Activated B cell treated with CpG ODN at 0.5 μM for 24 hours (primary cell): ENCODE data around the gene KCTD7. TPM values are rescaled to one million over a fixed set of nuclear protein-coding genes. Genes with fewer than 3 reads are reported as not detected.
"Not testable (repeated sequence)": the region's sequence is repeated elsewhere in the genome, so short reads cannot be mapped to it uniquely, and the experiment has no call there.

Experiments used
- ATAC-seq: fragments of 200-7000 bp; cut with Tn5 transposase; one replicate; pipeline ENCODE4 v1.10.0; 2021; ENCODE audit warnings: low read depth, mild to moderate bottlenecking, moderate library complexity
- CTCF ChIA-PET: fragments of 350-600 bp; sonication (Branson Sonifier 250); formaldehyde crosslinking; loops from one replicate; lab custom pipeline; 2021; ENCODE audit warnings: antibody characterized with exemption; lab: Charles Lee
- POLR2A ChIA-PET: fragments of 350-600 bp; sonication (Branson Sonifier 250); formaldehyde crosslinking; loops from one replicate; lab custom pipeline; 2021; ENCODE audit warnings: antibody characterized with exemption; lab: Charles Lee
- DNase-seq: peaks from one replicate; pipeline ENCODE4 v3.0.0; 2022
- H3K27ac Mint-ChIP-seq: one replicate; pipeline ENCODE4 v1.8.0; 2020; ENCODE audit warnings: mixed read lengths
- H3K27me3 Mint-ChIP-seq: one replicate; pipeline ENCODE4 v1.8.0; 2021; ENCODE audit warnings: mixed read lengths
- H3K36me3 Mint-ChIP-seq: one replicate; pipeline ENCODE4 v1.8.0; 2021; ENCODE audit warnings: low read depth, mixed read lengths
- H3K4me1 Mint-ChIP-seq: one replicate; pipeline ENCODE4 v1.8.0; 2021; ENCODE audit warnings: mixed read lengths
- H3K4me3 Mint-ChIP-seq: one replicate; pipeline ENCODE4 v1.8.0; 2020; ENCODE audit warnings: mild to moderate bottlenecking, mixed read lengths
- H3K9me3 Mint-ChIP-seq: one replicate; pipeline ENCODE4 v1.8.0; 2020; ENCODE audit warnings: mixed read lengths
- CTCF ChIP-seq: fragments of 200-600 bp; IDR thresholded peaks from one replicate; pipeline ENCODE4 v1.8.0; 2022; ENCODE audit warnings: antibody characterized with exemption, mild to moderate bottlenecking
- intact Hi-C: fragments of 100-400 bp; cut with micrococcal nuclease; formaldehyde crosslinking; loops from one replicate; pipeline ENCODE4 v1.15.1; 2024
- total RNA-seq: library from RNA; stranded (reverse); gene quantifications from 2 replicates; pipeline ENCODE4 v1.2.3, GENCODE V29; 2022

Gene KCTD7
- total RNA-seq, 1 donor from 2014 or later: 13.2 TPM

- no peak for TF ChIP-seq CTCF
- Mint-ChIP-seq H3K36me3 (no peaks in the 10 kb centered on the region), H3K27ac (no peak overlapping the region), H3K9me3 (no peaks in the 10 kb centered on the region), H3K27me3 (no peaks in the 10 kb centered on the region), H3K4me1 (no peaks in the 10 kb centered on the region), H3K4me3 (no peak overlapping the region)
- intact Hi-C loops: no loop called here
- CTCF ChIA-PET: no interaction called here
- DNase-seq: no peak
- ATAC-seq: no peak
- POLR2A ChIA-PET: no interaction called here
These were observed 11.4 kb upstream of the KCTD7 start for GRCh38 chr7:66617295-66617694.

GRCh38 chr7:66619341-66619948, 9.2 kb upstream of the KCTD7 start:
- ATAC-seq, DNase-seq, H3K27ac Mint-ChIP-seq, CTCF ChIA-PET, H3K27me3 Mint-ChIP-seq, H3K9me3 Mint-ChIP-seq, H3K4me3 Mint-ChIP-seq, H3K4me1 Mint-ChIP-seq, intact Hi-C loops, H3K36me3 Mint-ChIP-seq: not testable (repeated sequence)
- POLR2A ChIA-PET: interaction anchor here (0.6 kb wide), 1 partner anchor 119 kb away, joined by 8 read pairs; no protein-coding TSS in a partner anchor

GRCh38 chr7:66626331-66626934, 2.2 kb upstream of the KCTD7 start:
- ATAC-seq: no peak

GRCh38 chr7:66627151-66627681, 1.5 kb upstream of the KCTD7 start:
- Mint-ChIP-seq H3K4me1 (peaks cover 34% of the 10 kb centered on the region), H3K9me3 (no peaks in the 10 kb centered on the region), H3K36me3 (peaks cover 2% of the 10 kb centered on the region), H3K27me3 (no peaks in the 10 kb centered on the region), H3K27ac (peak overlapping the region; percentile 76), H3K4me3 (peak overlapping the region; percentile 79)
- no peak for TF ChIP-seq CTCF
- intact Hi-C loops: no loop called here
- CTCF ChIA-PET: interaction anchor here (0.9 to 2.0 kb wide), 2 partner anchors 70 to 597 kb away, joined by 4 to 7 read pairs; no protein-coding TSS in a partner anchor
- ATAC-seq (no peak), DNase-seq (no peak)
- POLR2A ChIA-PET: interaction anchor here (0.7 to 3.8 kb wide), 7 partner anchors 9 to 289 kb away, joined by 3 to 32 read pairs (median 6); partner anchors contain the start of gene RABGEF1

More at GRCh38 chr7:66626331-66626934, 2.2 kb upstream of the KCTD7 start:
- intact Hi-C loops: no loop called here
- H3K9me3 Mint-ChIP-seq: no peaks in the 10 kb centered on the region
- peaks cover 2% of the 10 kb centered on the region for H3K36me3 Mint-ChIP-seq
- no peak for DNase-seq
- ChIA-PET CTCF (interaction anchor here (0.9 kb wide), 1 partner anchor 596 kb away, joined by 4 read pairs; no protein-coding TSS in a partner anchor), POLR2A (interaction anchor here (3.8 kb wide), 1 partner anchor 28 kb away, joined by 32 read pairs; no protein-coding TSS in a partner anchor)
- no peaks in the 10 kb centered on the region for H3K27me3 Mint-ChIP-seq
- no peak overlapping the region for H3K4me3 Mint-ChIP-seq
- H3K27ac Mint-ChIP-seq: peak overlapping the region; percentile 76
- TF ChIP-seq CTCF: no peak
- peaks cover 26% of the 10 kb centered on the region for H3K4me1 Mint-ChIP-seq

- Mint-ChIP-seq H3K9me3 (no peaks in the 10 kb centered on the region), H3K4me3 (peak overlapping the region; percentile 92), H3K27ac (peak overlapping the region; percentile 91), H3K27me3 (no peaks in the 10 kb centered on the region), H3K36me3 (peaks cover 6% of the 10 kb centered on the region), H3K4me1 (peaks cover 40% of the 10 kb centered on the region)
- POLR2A ChIA-PET: interaction anchor here (0.7 to 3.8 kb wide), 9 partner anchors 10 to 367 kb away, joined by 3 to 32 read pairs (median 7); partner anchors contain the start of genes RABGEF1 and SBDS
- ATAC-seq: no peak
- no peak for TF ChIP-seq CTCF
- no peak for DNase-seq
- CTCF ChIA-PET: interaction anchor here (2.0 kb wide), 1 partner anchor 70 kb away, joined by 7 read pairs; no protein-coding TSS in a partner anchor
- intact Hi-C loops: loop anchor here (1.0 to 2.0 kb wide), 8 partner anchors 26 to 367 kb away; partner anchors contain the start of genes RABGEF1, SBDS and TMEM248
These were observed 760 bp upstream of the KCTD7 start for GRCh38 chr7:66627881-66628360.
